Nephron progenitor cell (in vitro differentiated cells): ENCODE results near the gene SFI1.
A peak's percentile ranks its signal among the peaks of the same experiment; 100 is the strongest.
"Not testable (repeated sequence)": the region's sequence is repeated elsewhere in the genome, so short reads cannot be mapped to it uniquely, and the experiment has no call there.

ENCODE experiments used
- DNase-seq: peaks from one replicate; pipeline ENCODE4 v3.0.0; 2021
- H3K27ac Mint-ChIP-seq: 2 replicates; pipeline ENCODE4 v1.8.0; 2021; ENCODE audit warnings: mild to moderate bottlenecking, moderate library complexity, mixed read lengths
- H3K27me3 Mint-ChIP-seq: 2 replicates; pipeline ENCODE4 v1.8.0; 2021; ENCODE audit warnings: mild to moderate bottlenecking, low read depth, mixed read lengths; ENCODE audit not compliant: poor library complexity
- H3K36me3 Mint-ChIP-seq: 2 replicates; pipeline ENCODE4 v1.8.0; 2021; ENCODE audit warnings: low read depth, mixed read lengths
- H3K4me1 Mint-ChIP-seq: 2 replicates; pipeline ENCODE4 v1.8.0; 2021; ENCODE audit warnings: mixed read lengths
- H3K4me3 Mint-ChIP-seq: 2 replicates; pipeline ENCODE4 v1.8.0; 2021; ENCODE audit warnings: mild to moderate bottlenecking, moderate library complexity, mixed read lengths
- H3K9me3 Mint-ChIP-seq: 2 replicates; pipeline ENCODE4 v1.8.0; 2021; ENCODE audit warnings: mild to moderate bottlenecking, moderate library complexity, mixed read lengths
- CTCF ChIP-seq: fragments of 200-600 bp; sonication (generic); IDR thresholded peaks from 2 replicates; pipeline ENCODE4 v1.5.0; 2021; ENCODE audit warnings: antibody characterized with exemption

The SFI1 gene

GRCh38 chr22:31585161-31585859, 89.0 kb downstream of the SFI1 start:
- Mint-ChIP-seq H3K27me3 (no peaks in the 10 kb centered on the region), H3K4me1 (peaks cover 13% of the 10 kb centered on the region), H3K9me3 (no peaks in the 10 kb centered on the region), H3K27ac (no peak overlapping the region), H3K36me3 (peaks cover 41% of the 10 kb centered on the region), H3K4me3 (no peak overlapping the region)
- no peak for DNase-seq
- TF ChIP-seq CTCF = no peak

GRCh38 chr22:31586137-31586920, 90.0 kb downstream of the SFI1 start:
- H3K4me3 Mint-ChIP-seq = peak overlapping the region; percentile 16
- TF ChIP-seq CTCF = no peak
- H3K27ac Mint-ChIP-seq = peak overlapping the region; percentile 77
- peaks cover 13% of the 10 kb centered on the region for H3K4me1 Mint-ChIP-seq
- H3K27me3 Mint-ChIP-seq = no peaks in the 10 kb centered on the region
- peaks cover 46% of the 10 kb centered on the region for H3K36me3 Mint-ChIP-seq
- no peak for DNase-seq
- peaks cover 4% of the 10 kb centered on the region for H3K9me3 Mint-ChIP-seq

- Mint-ChIP-seq H3K9me3 (peaks cover 9% of the 10 kb centered on the region), H3K27ac (no peak overlapping the region), H3K27me3 (no peaks in the 10 kb centered on the region), H3K4me3 (no peak overlapping the region), H3K36me3 (peaks cover 52% of the 10 kb centered on the region), H3K4me1 (peaks cover 13% of the 10 kb centered on the region)
- no peak for TF ChIP-seq CTCF
- DNase-seq = no peak
Observed at GRCh38 chr22:31588970-31589675, 92.8 kb downstream of the SFI1 start.

GRCh38 chr22:31590161-31590560, 93.8 kb downstream of the SFI1 start:
- not testable (repeated sequence) for DNase-seq, H3K27ac Mint-ChIP-seq, H3K27me3 Mint-ChIP-seq, H3K4me3 Mint-ChIP-seq
- H3K9me3 Mint-ChIP-seq = peaks cover 10% of the 10 kb centered on the region
- peaks cover 12% of the 10 kb centered on the region for H3K4me1 Mint-ChIP-seq
- peaks cover 55% of the 10 kb centered on the region for H3K36me3 Mint-ChIP-seq

GRCh38 chr22:31595271-31595670, 98.9 kb downstream of the SFI1 start:
- Mint-ChIP-seq H3K27me3 (no peaks in the 10 kb centered on the region), H3K27ac (no peak overlapping the region), H3K36me3 (peaks cover 30% of the 10 kb centered on the region), H3K9me3 (peaks cover 10% of the 10 kb centered on the region), H3K4me3 (no peak overlapping the region), H3K4me1 (no peaks in the 10 kb centered on the region)
- no peak for TF ChIP-seq CTCF
- no peak for DNase-seq

GRCh38 chr22:31602259-31602952, 106.1 kb downstream of the SFI1 start:
- peaks cover 16% of the 10 kb centered on the region for H3K4me1 Mint-ChIP-seq
- no peak overlapping the region for H3K4me3 Mint-ChIP-seq
- no peak for DNase-seq
- no peak for TF ChIP-seq CTCF
- H3K9me3 Mint-ChIP-seq = no peaks in the 10 kb centered on the region
- peak overlapping the region; percentile 97 for H3K27ac Mint-ChIP-seq
- H3K36me3 Mint-ChIP-seq = peaks cover 11% of the 10 kb centered on the region
- H3K27me3 Mint-ChIP-seq = peaks cover 3% of the 10 kb centered on the region
